Activated T-cell treated with anti-CD3 and anti-CD28 coated beads, Interleukin-2, amount 50 U/mL, for 48 hours (primary cell): ENCODE results near the gene WDR70.
"Not testable (repeated sequence)": the region's sequence is repeated elsewhere in the genome, so short reads cannot be mapped to it uniquely, and the experiment has no call there.

ENCODE experiments used
- DNase-seq, 2 experiments: peaks; one replicate each; pipeline ENCODE4 v3.0.0-alpha.2; 2020

Gene WDR70

DNA sequence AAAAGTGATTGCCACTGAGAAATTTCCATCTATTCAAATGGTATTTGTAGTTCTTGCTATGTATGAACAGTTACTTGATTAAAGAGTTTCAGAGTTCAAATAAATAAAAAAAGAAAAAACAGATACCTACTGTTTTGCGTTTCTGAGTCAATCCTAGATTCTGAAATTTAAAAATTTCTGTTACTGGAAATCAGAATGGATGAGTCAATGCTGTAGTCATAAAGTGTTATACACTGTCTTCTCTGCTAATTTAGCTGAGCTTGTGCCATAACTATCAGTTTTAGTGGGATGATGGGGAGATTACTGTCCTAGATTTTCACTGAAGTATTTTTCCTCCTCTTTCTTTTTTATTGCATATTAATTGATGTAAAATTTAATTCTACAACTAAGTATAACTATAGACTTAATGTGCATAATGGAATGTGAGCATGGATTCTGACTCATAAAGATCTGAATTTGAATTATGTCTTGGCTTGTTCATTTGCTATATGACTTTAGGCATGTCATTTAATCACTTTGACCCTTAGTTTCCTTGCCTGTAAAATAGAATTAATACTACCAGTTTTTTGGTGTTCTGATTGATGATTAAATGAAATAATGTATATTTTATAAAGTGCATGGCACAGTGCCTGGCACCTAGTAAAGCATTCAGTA lies 75.4 kb downstream of the WDR70 start:
- not testable (repeated sequence) for DNase-seq

DNA sequence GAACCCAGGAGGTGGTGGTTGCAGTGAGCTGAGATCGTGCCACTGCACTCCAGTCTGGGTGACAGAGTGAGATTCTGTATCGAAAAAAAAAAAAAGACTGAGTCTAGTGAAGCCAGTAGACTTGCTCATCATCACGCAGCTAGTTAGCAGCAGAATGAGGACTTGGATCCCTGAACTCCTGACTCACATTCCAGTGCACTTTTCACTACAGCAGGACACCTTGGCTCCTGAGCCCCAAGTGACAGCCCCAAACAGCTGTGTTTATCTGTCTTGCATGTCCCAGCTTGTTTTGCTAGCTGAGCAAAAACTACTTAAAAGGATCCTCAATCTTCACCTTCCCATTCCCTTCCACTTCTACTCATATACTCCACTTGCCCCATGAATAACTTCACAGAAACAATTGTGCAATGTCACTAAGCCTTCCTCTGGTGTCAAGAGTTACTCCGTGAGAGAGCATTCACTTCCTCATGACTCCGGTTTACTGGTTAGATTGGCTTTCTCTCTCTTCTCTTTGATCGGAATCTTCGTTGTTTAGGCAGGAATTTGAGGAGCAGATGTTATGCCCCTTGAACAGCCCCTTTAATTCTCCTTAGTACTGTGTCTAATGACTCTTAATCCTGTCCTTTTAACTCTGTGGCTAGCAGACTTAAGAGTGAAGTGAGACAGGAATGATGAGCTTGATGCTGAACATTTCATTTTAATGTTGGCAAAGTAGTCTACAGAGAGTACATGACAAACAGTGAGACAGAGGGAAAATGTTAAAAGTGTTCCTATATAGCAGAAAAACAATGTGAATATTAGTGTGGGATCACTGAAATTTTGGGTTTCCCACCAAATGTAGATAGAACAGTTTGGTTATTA lies 84.3 kb downstream of the WDR70 start:
- DNase-seq, result not testable (repeated sequence)

GRCh38 chr5:37464581-37464980 lies 85.5 kb downstream of the WDR70 start:
- not testable (repeated sequence) for DNase-seq

GRCh38 chr5:37469383-37469782 lies 90.3 kb downstream of the WDR70 start:
- DNase-seq, result not testable (repeated sequence)

DNA sequence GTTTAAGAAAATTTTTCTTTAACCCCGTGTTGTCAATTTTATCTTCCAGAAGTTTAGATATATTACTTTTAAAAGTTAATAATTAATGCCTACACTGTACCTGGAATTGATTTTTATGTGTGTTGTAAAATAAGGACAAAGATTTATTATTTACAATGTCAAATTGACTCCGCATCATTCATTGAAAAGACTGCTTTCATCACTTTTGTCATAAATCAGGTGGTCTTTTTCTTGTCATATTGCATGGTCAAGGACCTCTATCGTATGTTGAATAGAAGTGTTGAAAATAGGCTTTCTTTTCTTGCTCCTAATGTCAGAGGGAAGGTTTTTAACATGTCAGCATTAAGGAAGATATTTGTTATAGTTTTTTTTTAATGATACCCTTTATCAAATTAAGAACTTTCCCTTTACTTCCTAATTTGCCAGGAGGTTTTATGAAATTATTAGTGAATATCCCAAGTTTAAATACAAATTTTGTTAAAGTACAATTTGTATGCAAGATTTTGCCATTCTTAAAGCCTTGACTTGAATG lies 92.6 kb downstream of the WDR70 start:
- no peak for DNase-seq

- no peak for DNase-seq
Observed at GRCh38 chr5:37477426-37477825, 98.3 kb downstream of the WDR70 start.

DNA sequence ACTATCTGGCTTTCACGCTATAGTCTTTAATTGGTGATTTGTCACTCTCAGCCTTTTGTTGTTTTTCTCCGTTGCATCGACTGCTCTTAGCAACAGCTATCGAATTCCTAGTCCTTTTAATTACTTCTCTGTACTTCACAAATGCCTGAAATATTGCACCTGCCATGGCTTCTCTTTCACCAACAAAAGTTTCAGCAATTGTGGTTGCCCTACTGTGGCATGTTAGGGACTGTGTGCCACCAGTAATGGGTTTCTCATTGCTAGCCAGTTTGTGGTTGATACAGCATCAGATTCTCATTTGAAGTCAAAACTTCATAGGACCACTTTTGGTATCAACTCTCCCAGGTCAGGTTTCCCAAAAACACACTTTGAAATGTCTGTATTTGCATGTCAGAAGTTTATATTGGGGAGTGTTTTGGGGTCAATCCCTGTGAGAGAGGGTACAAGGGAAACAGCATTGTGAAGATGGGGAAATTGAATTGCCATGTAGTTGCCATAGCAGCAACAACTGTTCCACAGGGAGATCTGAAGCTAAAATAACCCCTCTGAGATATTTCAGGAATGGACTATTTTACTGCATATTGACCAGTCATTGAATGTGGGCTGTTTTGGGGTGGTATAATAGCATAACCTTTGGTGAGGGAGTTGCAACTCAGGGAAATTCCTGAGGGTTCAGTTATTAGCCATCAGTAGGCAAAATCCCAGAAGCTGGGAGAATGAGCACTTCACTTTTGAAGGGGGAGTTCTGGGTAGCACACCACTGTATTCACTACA lies 99.2 kb downstream of the WDR70 start:
- no peak for DNase-seq

- DNase-seq, result not testable (repeated sequence)
Observed at GRCh38 chr5:37481395-37481794, 102.3 kb downstream of the WDR70 start.

DNA sequence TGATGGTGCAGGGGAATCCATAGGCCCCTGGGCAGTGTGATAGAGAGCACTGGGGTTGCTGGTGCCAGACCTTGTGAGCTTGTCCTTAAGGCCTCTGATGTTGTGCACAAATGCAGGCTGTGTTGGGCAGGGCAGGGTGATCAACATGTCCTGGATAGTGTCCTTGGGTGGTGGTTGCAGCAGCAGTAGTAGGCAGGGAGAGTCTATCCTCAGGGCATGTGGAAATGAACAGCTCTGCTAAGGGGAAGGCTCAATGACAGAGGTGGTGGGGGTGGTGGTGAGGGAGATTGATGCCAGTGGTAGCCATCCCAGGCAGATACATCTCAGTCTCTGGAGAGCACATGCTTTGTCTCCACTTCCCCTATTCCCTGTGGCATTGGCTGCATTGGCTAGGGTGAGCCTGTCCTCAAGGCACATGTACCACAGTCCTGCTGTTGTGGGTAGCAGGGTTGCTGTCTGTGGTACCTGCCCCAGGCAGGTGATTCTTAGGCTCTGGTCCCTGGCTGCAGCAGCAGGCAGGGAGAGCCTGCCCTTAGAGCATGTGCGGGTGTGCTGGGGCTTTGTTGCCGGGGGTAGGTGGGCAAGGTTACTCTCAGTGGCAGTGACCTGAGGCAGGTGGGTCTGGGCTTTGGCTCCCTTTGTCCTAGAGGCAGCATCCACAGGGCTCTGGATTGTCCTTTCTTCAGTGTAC lies 111.1 kb downstream of the WDR70 start:
- no peak for DNase-seq

DNA sequence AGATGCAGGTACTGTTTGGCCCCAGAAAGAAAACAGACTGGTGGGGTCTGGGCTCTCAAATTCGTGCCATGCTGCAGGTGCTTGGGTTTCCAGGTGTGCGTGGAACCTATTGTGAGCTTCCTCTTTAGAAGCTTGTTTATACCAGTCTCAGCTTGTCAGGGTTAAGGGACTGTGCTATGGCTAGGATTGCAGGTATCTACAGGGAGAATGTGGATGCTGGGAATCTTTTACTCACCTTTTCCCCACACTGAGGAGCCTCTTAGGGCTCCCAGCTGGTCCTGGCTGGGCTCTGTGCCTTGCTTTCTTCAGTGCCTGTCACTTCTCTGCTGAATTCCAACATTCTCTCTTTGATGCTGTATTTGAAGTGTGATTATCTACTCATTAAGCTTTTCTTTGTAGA lies 111.8 kb downstream of the WDR70 start:
- DNase-seq, result no peak

- no peak for DNase-seq
Observed at GRCh38 chr5:37492778-37493555, 113.8 kb downstream of the WDR70 start.

DNA sequence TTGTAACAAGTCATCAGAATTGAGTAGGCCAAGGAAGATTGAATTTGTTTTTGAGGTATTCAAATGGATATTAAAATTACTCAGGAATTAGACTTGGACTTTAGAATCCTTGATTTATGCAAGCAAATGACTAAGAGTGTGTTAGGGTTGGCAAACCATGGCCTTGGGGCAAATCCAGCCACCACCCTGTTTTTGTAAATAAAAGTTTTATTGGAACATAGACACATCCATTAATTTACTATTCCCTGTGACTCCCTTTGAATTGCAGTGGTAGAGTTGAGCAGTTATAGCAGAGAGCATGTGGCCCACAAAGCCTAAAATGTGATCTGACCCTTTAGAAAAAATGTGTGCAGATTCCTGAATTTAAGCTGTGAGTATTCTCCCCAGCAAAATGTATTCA lies 115.6 kb downstream of the WDR70 start:
- DNase-seq, result no peak

DNA sequence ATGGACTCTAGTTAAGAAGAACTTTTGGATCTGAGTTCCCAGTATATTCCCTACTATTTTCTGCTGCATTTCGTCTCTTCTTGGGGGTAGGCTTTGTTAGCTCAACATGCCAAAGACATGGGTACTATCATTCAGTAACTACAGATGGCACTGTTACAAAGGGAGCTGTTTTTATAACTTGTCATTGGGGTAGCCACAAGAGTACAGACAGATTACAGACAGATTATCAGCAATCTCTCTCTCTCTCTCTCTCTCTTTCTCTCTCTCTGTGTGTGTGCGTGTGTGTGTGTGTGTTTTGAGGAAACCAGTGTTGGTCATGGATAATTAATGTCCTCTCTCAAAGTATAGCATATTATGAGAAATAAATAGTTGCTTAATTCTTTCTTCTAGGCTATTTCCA lies 116.1 kb downstream of the WDR70 start:
- DNase-seq, result no peak

GRCh38 chr5:37495668-37496347 lies 116.7 kb downstream of the WDR70 start:
- DNase-seq, result no peak

DNA sequence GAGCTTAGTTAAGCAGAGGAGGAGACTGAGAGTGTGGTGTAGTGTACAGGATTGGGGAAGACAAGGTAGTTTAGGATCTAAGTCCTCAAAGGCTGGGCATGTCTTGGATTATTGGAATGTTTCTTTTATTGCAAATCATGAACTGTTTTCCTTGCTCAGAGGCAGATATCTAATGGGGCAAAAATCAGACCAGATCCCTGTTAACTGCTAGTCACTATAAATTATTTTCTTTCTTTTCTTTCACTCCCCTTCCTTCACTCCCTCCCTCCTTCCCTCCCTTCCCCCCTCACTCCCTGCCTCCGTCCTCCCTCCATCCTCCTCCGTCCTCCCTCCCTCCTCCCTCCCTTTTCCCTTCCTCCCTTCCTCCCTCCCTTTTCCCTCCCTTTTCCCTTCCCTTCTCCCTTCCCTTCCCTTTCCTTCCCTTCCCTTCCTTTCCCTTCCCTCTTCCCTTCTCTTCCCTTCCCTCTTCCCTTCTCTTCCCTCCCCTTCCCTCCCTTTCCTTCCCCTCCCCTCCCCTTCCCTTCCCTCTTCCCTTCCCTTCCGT lies 117.9 kb downstream of the WDR70 start:
- no peak for DNase-seq

- DNase-seq, result no peak
Observed at GRCh38 chr5:37501152-37501551, 122.0 kb downstream of the WDR70 start.

DNA sequence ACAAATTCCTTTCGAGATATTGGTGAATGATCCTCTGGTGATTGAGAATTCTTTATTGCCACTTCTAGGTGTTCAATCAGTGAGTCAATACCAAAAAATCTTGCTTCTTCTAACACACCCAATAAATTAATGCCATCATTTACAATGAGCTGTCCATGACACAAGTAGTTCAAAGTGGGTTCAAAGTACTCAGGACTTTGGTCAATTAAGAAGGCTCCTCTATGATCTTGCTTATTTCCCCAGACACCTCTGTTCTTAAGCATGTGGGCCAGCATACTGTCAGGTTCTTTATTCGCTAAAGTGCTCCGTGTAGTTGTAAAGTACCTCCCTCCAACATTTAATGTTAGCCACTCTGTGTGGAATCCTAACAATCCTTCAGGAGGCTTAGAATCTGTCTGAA lies 127.1 kb downstream of the WDR70 start:
- DNase-seq, result no peak

- DNase-seq, result no peak
Observed at GRCh38 chr5:37506722-37507121, 127.6 kb downstream of the WDR70 start.

- no peak for DNase-seq
Observed at GRCh38 chr5:37511646-37512045, 132.5 kb downstream of the WDR70 start.

DNA sequence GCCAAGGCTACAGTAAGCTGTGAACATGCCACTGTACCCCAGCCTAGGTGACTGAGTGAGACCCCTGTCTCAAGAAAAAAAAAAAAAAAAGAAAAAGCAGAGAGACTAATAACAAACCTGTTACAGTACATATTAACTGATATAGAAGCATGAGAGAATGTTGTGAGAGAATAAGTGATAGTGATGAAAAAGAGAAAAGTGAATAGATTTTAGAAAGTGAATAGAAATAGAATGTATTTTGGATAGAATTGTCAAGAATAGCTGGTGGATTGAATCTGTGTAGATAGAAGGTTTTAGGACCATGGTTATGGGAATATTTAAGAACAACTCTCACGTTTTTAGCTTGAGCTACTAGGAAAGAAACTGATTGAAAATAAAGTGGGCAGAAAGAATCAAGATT lies 135.8 kb downstream of the WDR70 start:
- DNase-seq, result no peak

DNA sequence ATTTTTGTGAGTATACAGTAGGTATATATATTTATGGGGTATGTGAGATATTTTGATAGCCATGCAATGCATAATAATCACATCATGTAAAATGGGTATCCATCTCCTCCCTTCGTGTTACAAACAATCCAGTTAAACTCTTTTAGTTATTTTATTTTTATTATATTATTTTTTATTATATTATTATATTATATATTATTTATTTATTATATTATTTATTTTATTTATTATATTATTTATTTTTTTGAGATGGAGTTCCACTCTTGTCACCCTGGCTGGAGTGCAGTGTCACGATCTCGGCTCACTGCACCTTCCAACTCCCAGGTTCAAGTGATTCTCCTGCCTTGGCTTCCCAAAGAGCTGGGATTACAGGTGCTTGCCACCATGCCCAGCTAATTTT lies 138.6 kb downstream of the WDR70 start:
- DNase-seq, result no peak
